ENCODE measurements around the gene NCF4. TPM values are rescaled to one million over a fixed set of nuclear protein-coding genes. Genes with fewer than 3 reads are reported as not detected.

NCF4 gene
- total RNA-seq, 1 donor = 0.36 TPM

GRCh38 chr22:36872084-36872483, 11.3 kb downstream of the NCF4 start:
- H4K20me1 ChIP-seq (ENCODE audit: insufficient read depth, low read length) = no peaks in the 10 kb centered on the region
- H3K79me2 ChIP-seq (ENCODE audit: insufficient read depth, low read length) = no peaks in the 10 kb centered on the region
- no peaks in the 10 kb centered on the region for H3K9me3 ChIP-seq (ENCODE audit: low read depth, low read length)
- H3K27ac ChIP-seq (ENCODE audit: low read depth, low read length) = no peak overlapping the region
- peaks cover 7% of the 10 kb centered on the region for H3K27me3 ChIP-seq (ENCODE audit: insufficient read depth, low read length)
- no peak overlapping the region for H2AFZ ChIP-seq (ENCODE audit: low read length)
- no peak overlapping the region for H3K4me3 ChIP-seq (ENCODE audit: insufficient read depth, low read length)
- H3K4me1 ChIP-seq (ENCODE audit: insufficient read depth, low read length) = peaks cover 15% of the 10 kb centered on the region
- no peak for TF ChIP-seq CTCF (IDR thresholded peaks at IDR 0.05; ENCODE audit: extremely low read depth, low read depth, low read length)
- no peaks in the 10 kb centered on the region for H3K36me3 ChIP-seq (ENCODE audit: insufficient read depth, low read length)
- DNase-seq (ENCODE audit: insufficient read length, low spot score, missing footprints) = no peak
- no peak overlapping the region for H3K4me2 ChIP-seq (ENCODE audit: insufficient read depth, low read length)

GRCh38 chr22:36872866-36873498, 12.2 kb downstream of the NCF4 start:
- no peak overlapping the region for H3K4me3 ChIP-seq (ENCODE audit: insufficient read depth, low read length)
- no peak overlapping the region for H2AFZ ChIP-seq (ENCODE audit: low read length)
- no peaks in the 10 kb centered on the region for H4K20me1 ChIP-seq (ENCODE audit: insufficient read depth, low read length)

GRCh38 chr22:36873614-36874308, 13.0 kb downstream of the NCF4 start:
- peak; percentile 79 for TF ChIP-seq CTCF (IDR thresholded peaks at IDR 0.05; ENCODE audit: extremely low read depth, low read depth, low read length)
- Histone ChIP-seq H3K79me2 (ENCODE audit: insufficient read depth, low read length) (no peaks in the 10 kb centered on the region), H3K4me3 (ENCODE audit: insufficient read depth, low read length) (no peak overlapping the region), H3K36me3 (ENCODE audit: insufficient read depth, low read length) (no peaks in the 10 kb centered on the region), H2AFZ (ENCODE audit: low read length) (peak overlapping the region; percentile 67), H3K4me1 (ENCODE audit: insufficient read depth, low read length) (peaks cover 21% of the 10 kb centered on the region), H3K27ac (ENCODE audit: low read depth, low read length) (peak overlapping the region; percentile 68), H4K20me1 (ENCODE audit: insufficient read depth, low read length) (no peaks in the 10 kb centered on the region), H3K4me2 (ENCODE audit: insufficient read depth, low read length) (peak overlapping the region; percentile 46), H3K27me3 (ENCODE audit: insufficient read depth, low read length) (peaks cover 6% of the 10 kb centered on the region), H3K9me3 (ENCODE audit: low read depth, low read length) (no peaks in the 10 kb centered on the region)
- DNase-seq (ENCODE audit: insufficient read length, low spot score, missing footprints) = peak; percentile 98

More at GRCh38 chr22:36872866-36873498, 12.2 kb downstream of the NCF4 start:
- H3K27ac ChIP-seq (ENCODE audit: low read depth, low read length) = no peak overlapping the region
- peaks cover 15% of the 10 kb centered on the region for H3K4me1 ChIP-seq (ENCODE audit: insufficient read depth, low read length)
- no peaks in the 10 kb centered on the region for H3K9me3 ChIP-seq (ENCODE audit: low read depth, low read length)
- H3K36me3 ChIP-seq (ENCODE audit: insufficient read depth, low read length) = no peaks in the 10 kb centered on the region
- H3K79me2 ChIP-seq (ENCODE audit: insufficient read depth, low read length) = no peaks in the 10 kb centered on the region
- no peak for DNase-seq (ENCODE audit: insufficient read length, low spot score, missing footprints)
- peaks cover 7% of the 10 kb centered on the region for H3K27me3 ChIP-seq (ENCODE audit: insufficient read depth, low read length)
- no peak overlapping the region for H3K4me2 ChIP-seq (ENCODE audit: insufficient read depth, low read length)
- no peak for TF ChIP-seq CTCF (IDR thresholded peaks at IDR 0.05; ENCODE audit: extremely low read depth, low read depth, low read length)

GRCh38 chr22:36874309-36874696, 13.5 kb downstream of the NCF4 start:
- Histone ChIP-seq H3K79me2 (ENCODE audit: insufficient read depth, low read length) (no peaks in the 10 kb centered on the region), H3K27ac (ENCODE audit: low read depth, low read length) (peak overlapping the region; percentile 68), H3K4me2 (ENCODE audit: insufficient read depth, low read length) (no peak overlapping the region), H3K36me3 (ENCODE audit: insufficient read depth, low read length) (no peaks in the 10 kb centered on the region), H4K20me1 (ENCODE audit: insufficient read depth, low read length) (no peaks in the 10 kb centered on the region), H3K9me3 (ENCODE audit: low read depth, low read length) (no peaks in the 10 kb centered on the region), H3K4me1 (ENCODE audit: insufficient read depth, low read length) (peaks cover 26% of the 10 kb centered on the region), H3K27me3 (ENCODE audit: insufficient read depth, low read length) (peaks cover under 1% of the 10 kb centered on the region), H3K4me3 (ENCODE audit: insufficient read depth, low read length) (no peak overlapping the region), H2AFZ (ENCODE audit: low read length) (peak overlapping the region; percentile 67)
- DNase-seq (ENCODE audit: insufficient read length, low spot score, missing footprints) = no peak
- TF ChIP-seq CTCF (IDR thresholded peaks at IDR 0.05; ENCODE audit: extremely low read depth, low read depth, low read length) = no peak

Measured in osteoblast (primary cell).